Measurements from ENCODE around the gene LIG1. TPM values are rescaled to one million over a fixed set of nuclear protein-coding genes. Genes with fewer than 3 reads are reported as not detected.

The LIG1 gene
- polyA plus RNA-seq, 1 donor, result 21.7 TPM

- no peak for DNase-seq (ENCODE audit: low read depth)
These were observed 12.3 kb upstream of the LIG1 start for GRCh38 chr19:48182434-48182833.

GRCh38 chr19:48181505-48181904 lies 11.4 kb upstream of the LIG1 start:
- no peak for DNase-seq (ENCODE audit: low read depth)

- DNase-seq (ENCODE audit: low read depth), result no peak
These were observed 6.1 kb upstream of the LIG1 start for GRCh38 chr19:48176226-48176625.

GRCh38 chr19:48175578-48175977 lies 5.4 kb upstream of the LIG1 start:
- no peak for DNase-seq (ENCODE audit: low read depth)

GRCh38 chr19:48174445-48175030 lies 4.4 kb upstream of the LIG1 start:
- no peak for DNase-seq (ENCODE audit: low read depth)

GRCh38 chr19:48171710-48172109 lies 1.6 kb upstream of the LIG1 start:
- no peak for DNase-seq (ENCODE audit: low read depth)

GRCh38 chr19:48170817-48171347 lies 738 bp upstream of the LIG1 start:
- DNase-seq (ENCODE audit: low read depth), result no peak

- no peak for DNase-seq (ENCODE audit: low read depth)
These were observed 586 bp downstream of the LIG1 start for GRCh38 chr19:48169578-48169938.

GRCh38 chr19:48168689-48169088 lies 1.5 kb downstream of the LIG1 start:
- DNase-seq (ENCODE audit: low read depth), result no peak

- no peak for DNase-seq (ENCODE audit: low read depth)
These were observed 11.8 kb downstream of the LIG1 start for GRCh38 chr19:48158210-48158790.

GRCh38 chr19:48154003-48154402 lies 16.1 kb downstream of the LIG1 start:
- DNase-seq (ENCODE audit: low read depth), result no peak

GRCh38 chr19:48152551-48152950 lies 17.6 kb downstream of the LIG1 start:
- DNase-seq (ENCODE audit: low read depth), result no peak

GRCh38 chr19:48149430-48149829 lies 20.7 kb downstream of the LIG1 start:
- DNase-seq (ENCODE audit: low read depth), result no peak

- no peak for DNase-seq (ENCODE audit: low read depth)
These were observed 21.6 kb downstream of the LIG1 start for GRCh38 chr19:48148576-48148975.

GRCh38 chr19:48147597-48148175 lies 22.5 kb downstream of the LIG1 start:
- DNase-seq (ENCODE audit: low read depth), result no peak

GRCh38 chr19:48139053-48139452 lies 31.1 kb downstream of the LIG1 start:
- no peak for DNase-seq (ENCODE audit: low read depth)

- DNase-seq (ENCODE audit: low read depth), result no peak
These were observed 32.7 kb downstream of the LIG1 start for GRCh38 chr19:48137411-48137810.

- no peak for DNase-seq (ENCODE audit: low read depth)
These were observed 33.6 kb downstream of the LIG1 start for GRCh38 chr19:48136547-48136946.

GRCh38 chr19:48135411-48135810 lies 34.7 kb downstream of the LIG1 start:
- DNase-seq (ENCODE audit: low read depth), result no peak

GRCh38 chr19:48133094-48133493 lies 37.0 kb downstream of the LIG1 start:
- no peak for DNase-seq (ENCODE audit: low read depth)

GRCh38 chr19:48127561-48127960 lies 42.6 kb downstream of the LIG1 start:
- no peak for DNase-seq (ENCODE audit: low read depth)

- DNase-seq (ENCODE audit: low read depth), result no peak
These were observed 46.1 kb downstream of the LIG1 start for GRCh38 chr19:48123907-48124651.

GRCh38 chr19:48122421-48122820 lies 47.7 kb downstream of the LIG1 start:
- no peak for DNase-seq (ENCODE audit: low read depth)

All from forelimb muscle (tissue), 1 donor.